Motor neuron (in vitro differentiated cells): ENCODE data around the gene SLC1A2. TPM values are rescaled to one million over a fixed set of nuclear protein-coding genes. Genes with fewer than 3 reads are reported as not detected.

Experiments used
- ATAC-seq, 8 experiments: fragments of 200-7000 bp; cut with Tn5 transposase; replicated peaks in 6 of 8; 2 replicates each; pipeline ENCODE4 v1.8.0; 2021; ENCODE audit warnings: mild to moderate bottlenecking in 8 of 8, moderate library complexity in 8 of 8
- H3K27ac ChIP-seq, 2 donors: fragments of 250-450 bp; sonication (Bioruptor Pico); 2 replicates each; pipeline ENCODE4 v1.9.0; 2021; ENCODE audit warnings: antibody characterized with exemption in 2 of 2, mild to moderate bottlenecking in 2 of 2, moderate library complexity in 1 of 2
- H3K4me1 ChIP-seq, 2 donors: fragments of 250-450 bp; sonication (Bioruptor Pico); replicated peaks in 1 of 2; 2 replicates each; pipeline ENCODE4 v1.6.1; 2021; ENCODE audit warnings: antibody characterized with exemption in 2 of 2, mild to moderate bottlenecking in 2 of 2, moderate library complexity in 1 of 2
- H3K4me3 ChIP-seq, 5 donors: fragments of 250-450 bp; sonication (Bioruptor Pico); 2 replicates each; pipeline ENCODE4 v1.9.0; 2021; ENCODE audit warnings: antibody characterized with exemption in 5 of 5, mild to moderate bottlenecking in 5 of 5, moderate library complexity in 4 of 5
- WGBS, 10 experiments: fragments of 450-650 bp; shearing (Covaris generic); methylation state at CpG; one replicate each; pipeline ENCODE4 v1.0.0; 2022; 5-methylcytosine and 5-hydroxymethylcytosine counted together
- in situ Hi-C, 9 experiments: fragments of 400-800 bp; cut with MboI; loops; one replicate each; pipeline ENCODE4 v1.15.0; 2021; ENCODE audit warnings: low sequenced_read_pairs in 9 of 9, low pct_unique_long_range_greater_than_20kb in 2 of 9; ENCODE audit not compliant: unreplicated experiment in 9 of 9
- total RNA-seq, 8 experiments: library from RNA; unstranded; fragments of 300-600 nt; gene quantifications; 2 replicates each; pipeline versions ENCODE4 v1.2.3 to v1.2.4, GENCODE V29; 2022

Gene SLC1A2
- total RNA-seq, 8 experiments from 2014 or later: 1.3 to 96.2 (median 57.1) TPM

- Histone ChIP-seq H3K27ac (no peak overlapping the region), H3K4me1 (peaks cover 5 to 9% of the 10 kb centered on the region in 2 donors), H3K4me3 (no peak overlapping the region)
- 58 to 95% (median 88%) methylated on average over 1 to 3 of the region's 3 CpGs; no CpG with 5 or more reads in 1 of the 10 experiments for WGBS, 10 experiments
- in situ Hi-C loops: no loop called here
- ATAC-seq: no peak
Observed at GRCh38 chr11:35293035-35293434, 126.3 kb downstream of the SLC1A2 start.

- Histone ChIP-seq H3K4me3 (no peak overlapping the region), H3K27ac (no peak overlapping the region), H3K4me1 (peaks cover 5 to 9% of the 10 kb centered on the region in 2 donors)
- 77 to 100% (median 93%) methylated on average over 1 to 4 of the region's 5 CpGs; no CpG with 5 or more reads in 2 of the 10 experiments for WGBS, 10 experiments
- peak in 5 of 8 experiments; percentile 50 to 83 (median 62) for ATAC-seq
- in situ Hi-C loops: no loop called here
Observed at GRCh38 chr11:35292279-35292678, 127.1 kb downstream of the SLC1A2 start.

- Histone ChIP-seq H3K4me3 (no peak overlapping the region), H3K27ac (no peak overlapping the region), H3K4me1 (peaks cover 5 to 9% of the 10 kb centered on the region in 2 donors)
- in situ Hi-C loops: no loop called here
- no peak for ATAC-seq
- WGBS, 10 experiments: 0 to 100% (median 84%) methylated on average over 1 to 3 of the region's 3 CpGs; no CpG with 5 or more reads in 2 of the 10 experiments
Observed at GRCh38 chr11:35290876-35291275, 128.5 kb downstream of the SLC1A2 start.

- Histone ChIP-seq H3K27ac (no peak overlapping the region), H3K4me1 (peaks cover 5 to 9% of the 10 kb centered on the region in 2 donors), H3K4me3 (no peak overlapping the region)
- 0 to 90% (median 65%) methylated on average over 1 to 2 of the region's 2 CpGs; no CpG with 5 or more reads in 1 of the 10 experiments for WGBS, 10 experiments
- ATAC-seq: peak in 3 of 8 experiments; percentile 67 to 95 (median 81)
- in situ Hi-C loops: no loop called here
Observed at GRCh38 chr11:35289821-35290220, 129.5 kb downstream of the SLC1A2 start.

GRCh38 chr11:35288817-35289541 lies 130.4 kb downstream of the SLC1A2 start:
- ATAC-seq: no peak
- H3K4me3 ChIP-seq: no peak overlapping the region
- H3K4me1 ChIP-seq: peaks cover 5 to 9% of the 10 kb centered on the region in 2 donors
- in situ Hi-C loops: no loop called here
- H3K27ac ChIP-seq: no peak overlapping the region
- WGBS, 10 experiments: 0 to 97% (median 71%) methylated on average over 2 to 4 of the region's 5 CpGs; no CpG with 5 or more reads in 2 of the 10 experiments

GRCh38 chr11:35288309-35288708 lies 131.0 kb downstream of the SLC1A2 start:
- H3K4me1 ChIP-seq: peaks cover 5 to 9% of the 10 kb centered on the region in 2 donors
- 14 to 86% (median 56%) methylated on average over 1 to 2 of the region's 3 CpGs; no CpG with 5 or more reads in 4 of the 10 experiments for WGBS, 10 experiments
- in situ Hi-C loops: no loop called here
- no peak overlapping the region for H3K27ac ChIP-seq
- no peak overlapping the region for H3K4me3 ChIP-seq
- peak in 3 of 8 experiments; percentile 77 to 97 (median 81) for ATAC-seq

GRCh38 chr11:35287344-35287890 lies 131.9 kb downstream of the SLC1A2 start:
- peak in 3 of 8 experiments; percentile 35 to 78 (median 65) for ATAC-seq
- WGBS, 10 experiments: 0 to 100% (median 84%) methylated on average over 1 to 5 of the region's 5 CpGs
- no peak overlapping the region for H3K27ac ChIP-seq
- peaks cover 4 to 6% of the 10 kb centered on the region in 2 donors for H3K4me1 ChIP-seq
- in situ Hi-C loops: no loop called here
- H3K4me3 ChIP-seq: no peak overlapping the region

- Histone ChIP-seq H3K4me1 (no peaks in the 10 kb centered on the region), H3K27ac (no peak overlapping the region), H3K4me3 (no peak overlapping the region)
- in situ Hi-C loops: no loop called here
- no peak for ATAC-seq
Observed at GRCh38 chr11:35286126-35286525, 133.2 kb downstream of the SLC1A2 start.

- H3K27ac ChIP-seq: no peak overlapping the region
- H3K4me3 ChIP-seq: no peak overlapping the region
- 71 to 100% (median 86%) methylated on average over 1 of the region's 1 CpG; no CpG with 5 or more reads in 4 of the 10 experiments for WGBS, 10 experiments
- no peak for ATAC-seq
- in situ Hi-C loops: no loop called here
- no peaks in the 10 kb centered on the region for H3K4me1 ChIP-seq
Observed at GRCh38 chr11:35285471-35285870, 133.9 kb downstream of the SLC1A2 start.

- peak in 3 of 8 experiments; percentile 41 to 62 (median 52) for ATAC-seq
- in situ Hi-C loops: no loop called here
- no peak overlapping the region for H3K27ac ChIP-seq
- H3K4me3 ChIP-seq: no peak overlapping the region
- WGBS, 10 experiments: 33 to 100% (median 100%) methylated on average over 1 of the region's 2 CpGs; no CpG with 5 or more reads in 5 of the 10 experiments
- no peaks in the 10 kb centered on the region for H3K4me1 ChIP-seq
Observed at GRCh38 chr11:35282221-35282882, 137.0 kb downstream of the SLC1A2 start.

- Histone ChIP-seq H3K4me3 (no peak overlapping the region), H3K4me1 (no peaks in the 10 kb centered on the region), H3K27ac (no peak overlapping the region)
- in situ Hi-C loops: no loop called here
- WGBS, 10 experiments: 8 to 100% (median 91%) methylated on average over 2 to 5 of the region's 5 CpGs
- ATAC-seq: peak in 2 of 8 experiments; percentile 46 to 74
Observed at GRCh38 chr11:35281169-35281688, 138.1 kb downstream of the SLC1A2 start.

GRCh38 chr11:35280727-35281126 lies 138.6 kb downstream of the SLC1A2 start:
- in situ Hi-C loops: no loop called here
- H3K4me3 ChIP-seq: no peak overlapping the region
- 86 to 100% (median 98%) methylated on average over 1 to 6 of the region's 7 CpGs; no CpG with 5 or more reads in 4 of the 10 experiments for WGBS, 10 experiments
- no peak for ATAC-seq
- H3K4me1 ChIP-seq: no peaks in the 10 kb centered on the region
- H3K27ac ChIP-seq: no peak overlapping the region

- no peak overlapping the region for H3K27ac ChIP-seq
- 17 to 100% (median 88%) methylated on average over 1 to 2 of the region's 2 CpGs; no CpG with 5 or more reads in 2 of the 10 experiments for WGBS, 10 experiments
- H3K4me3 ChIP-seq: no peak overlapping the region
- H3K4me1 ChIP-seq: no peaks in the 10 kb centered on the region
- no peak for ATAC-seq
- in situ Hi-C loops: no loop called here
Observed at GRCh38 chr11:35277827-35278226, 141.5 kb downstream of the SLC1A2 start.
